Glomerular visceral epithelial cell (primary cell): ENCODE measurements around the gene PRDM16.
"Not testable (repeated sequence)": the region's sequence is repeated elsewhere in the genome, so short reads cannot be mapped to it uniquely, and the experiment has no call there.

Experiments
- DNase-seq: peaks from one replicate; pipeline ENCODE4 v3.0.0-alpha.2; 2016; ENCODE audit errors: extremely low spot score

PRDM16 gene

DNA sequence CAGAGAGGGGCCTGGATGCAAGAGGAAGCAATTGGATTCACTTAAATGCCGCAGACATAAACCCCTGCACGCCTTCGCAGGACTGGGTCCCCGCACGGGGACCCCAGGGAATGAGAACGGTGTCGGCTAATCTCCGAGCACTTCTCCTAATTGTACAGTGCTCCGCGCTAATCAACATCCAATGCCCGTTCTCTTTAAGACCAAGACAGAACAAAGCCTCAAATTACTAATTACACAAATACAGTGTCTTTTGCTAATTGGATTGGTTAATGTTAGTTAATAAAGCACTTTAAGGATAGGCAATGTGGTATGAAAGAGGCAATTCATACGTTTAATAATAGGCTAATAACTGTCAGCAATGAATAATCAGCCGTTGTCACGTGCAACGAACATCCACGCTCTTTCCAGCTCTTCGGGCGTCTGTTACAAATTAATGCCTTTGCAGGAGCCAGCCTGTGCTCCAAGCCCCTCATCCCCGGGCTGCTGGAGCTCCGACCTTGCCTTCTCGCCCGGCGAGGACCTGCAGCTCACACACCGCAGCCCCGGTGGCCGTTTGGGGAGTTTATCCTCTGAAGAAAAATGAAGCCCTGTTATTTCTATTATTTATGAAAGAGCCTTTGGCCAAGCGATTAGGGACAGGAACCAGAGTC, 157.8 kb downstream of the PRDM16 start:
- DNase-seq, result no peak

DNA sequence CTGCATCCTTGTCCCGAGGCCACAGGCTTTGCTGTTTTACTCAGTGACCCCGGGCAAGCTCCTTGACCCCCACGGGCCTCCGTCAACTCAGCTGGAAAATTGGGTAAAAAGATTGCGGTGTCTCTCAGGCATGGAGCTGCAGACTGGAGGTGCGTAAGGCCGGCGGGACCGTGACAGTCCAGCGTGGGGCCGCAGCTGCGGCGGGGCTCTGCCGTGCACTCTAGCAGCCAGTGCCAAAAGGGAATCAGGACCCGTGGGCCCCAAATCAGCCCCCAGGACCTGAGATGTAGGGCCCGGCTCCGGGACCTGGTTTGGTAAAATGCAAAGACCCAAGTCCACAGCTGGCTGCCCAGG, 158.3 kb downstream of the PRDM16 start:
- DNase-seq, result no peak

DNA sequence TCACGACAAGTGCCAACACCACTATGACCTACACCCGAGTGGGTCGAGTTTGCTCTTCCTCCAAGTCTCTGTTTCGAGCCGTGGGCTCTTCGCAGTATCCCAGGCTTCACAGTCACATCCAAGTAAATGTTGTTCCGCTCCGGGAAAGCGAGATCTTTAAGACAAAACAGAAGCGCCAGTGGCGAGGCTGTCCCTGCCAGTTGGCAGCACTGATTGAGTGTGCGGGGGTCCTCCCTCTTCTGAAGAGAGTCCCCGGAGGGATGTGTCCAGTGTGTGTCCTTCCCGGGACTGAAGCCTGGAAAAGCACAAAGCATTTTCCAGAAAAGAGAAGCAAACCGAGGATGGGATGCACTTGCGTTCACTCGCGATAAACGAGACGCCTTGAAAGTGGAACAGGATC, 158.9 kb downstream of the PRDM16 start:
- no peak for DNase-seq

DNA sequence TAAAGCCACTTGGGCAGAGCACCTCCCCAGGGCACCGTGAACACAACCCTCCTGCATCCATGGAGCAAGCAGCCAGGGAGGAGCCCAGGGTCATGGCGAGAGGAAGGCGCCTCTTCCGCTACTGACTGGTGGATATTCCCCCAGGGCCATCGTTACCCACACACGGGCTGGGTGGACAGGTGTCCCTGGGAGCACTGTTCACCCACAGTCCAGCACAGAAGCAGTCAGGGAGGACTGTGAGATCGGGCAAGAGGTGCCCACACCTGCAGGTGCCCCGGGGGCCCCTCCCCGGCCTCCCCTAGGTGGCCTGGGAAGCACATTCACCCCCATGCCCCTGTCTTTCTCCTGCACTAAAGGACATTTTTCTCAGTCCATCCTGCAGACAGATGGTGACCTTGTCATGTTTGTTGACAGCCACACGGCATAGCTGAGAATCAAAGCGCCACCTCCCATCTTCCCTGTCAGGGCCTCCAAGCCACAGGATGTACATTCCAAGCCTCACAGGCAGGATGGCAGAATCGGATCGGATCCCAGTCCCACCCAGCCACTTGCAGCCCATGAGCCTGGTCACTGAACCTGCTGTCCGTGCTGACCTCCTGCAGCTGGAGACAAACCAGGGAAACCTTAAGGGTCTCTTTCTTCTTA, 160.2 kb downstream of the PRDM16 start:
- no peak for DNase-seq

DNA sequence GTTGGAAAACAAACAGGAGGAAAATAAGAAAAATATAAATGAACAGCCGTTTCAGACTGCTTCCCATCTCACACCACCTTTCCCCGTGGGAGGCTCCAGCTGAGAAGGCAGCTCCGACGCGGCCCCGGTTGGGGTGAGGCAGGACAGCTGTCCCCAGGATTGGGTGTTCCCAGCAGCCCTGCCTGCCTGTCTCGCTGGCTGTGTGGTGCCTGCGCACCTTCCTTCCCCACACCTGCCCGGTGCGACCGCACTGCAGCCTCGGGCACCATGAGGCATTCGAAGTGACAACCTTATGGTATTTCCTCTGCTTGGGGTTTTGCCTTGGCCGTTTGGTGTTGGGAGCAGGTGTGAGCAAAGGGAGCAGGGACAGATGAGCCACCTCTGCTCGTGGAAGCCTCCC, 161.6 kb downstream of the PRDM16 start:
- DNase-seq, result no peak

DNA sequence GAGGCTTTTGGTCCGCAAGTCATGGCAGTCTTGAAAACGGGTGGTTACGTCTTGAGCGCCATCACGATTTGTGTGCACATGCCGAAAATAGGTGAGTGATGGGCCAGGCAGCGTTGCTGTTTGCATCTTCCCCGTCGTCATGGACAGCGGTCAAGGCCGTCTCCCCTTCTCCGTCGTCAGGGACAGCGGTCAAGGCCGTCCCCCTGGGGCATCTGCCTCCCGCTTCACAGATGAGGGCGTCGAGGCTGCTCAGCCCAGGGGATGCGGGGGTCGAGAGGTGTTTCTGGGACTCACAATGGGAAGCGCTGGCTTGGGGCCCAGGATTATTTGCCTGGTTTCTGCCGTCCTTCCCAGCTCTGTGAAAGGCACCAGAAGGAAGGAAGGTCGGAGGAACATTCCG, 162.2 kb downstream of the PRDM16 start:
- DNase-seq, result no peak

DNA sequence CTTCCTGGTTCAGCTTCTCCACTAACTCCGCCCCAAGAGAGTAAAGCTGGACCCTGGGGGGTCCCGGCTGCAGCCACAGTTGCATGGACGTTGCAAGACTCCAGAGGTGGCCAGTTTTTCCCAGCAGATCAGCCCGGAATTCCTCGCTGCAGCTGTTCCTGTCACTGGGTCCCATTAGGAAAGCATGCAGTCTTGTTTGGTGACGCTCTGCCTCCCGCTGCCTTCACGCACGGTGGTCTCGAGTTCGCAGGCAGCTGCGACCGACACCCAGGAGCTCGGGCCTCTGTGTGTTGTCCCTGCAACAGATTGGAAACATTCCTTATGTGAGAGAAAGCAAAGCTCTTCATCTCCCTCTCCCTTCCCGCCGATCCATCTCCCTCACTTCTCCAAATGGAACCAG, 162.8 kb downstream of the PRDM16 start:
- DNase-seq, result no peak

DNA sequence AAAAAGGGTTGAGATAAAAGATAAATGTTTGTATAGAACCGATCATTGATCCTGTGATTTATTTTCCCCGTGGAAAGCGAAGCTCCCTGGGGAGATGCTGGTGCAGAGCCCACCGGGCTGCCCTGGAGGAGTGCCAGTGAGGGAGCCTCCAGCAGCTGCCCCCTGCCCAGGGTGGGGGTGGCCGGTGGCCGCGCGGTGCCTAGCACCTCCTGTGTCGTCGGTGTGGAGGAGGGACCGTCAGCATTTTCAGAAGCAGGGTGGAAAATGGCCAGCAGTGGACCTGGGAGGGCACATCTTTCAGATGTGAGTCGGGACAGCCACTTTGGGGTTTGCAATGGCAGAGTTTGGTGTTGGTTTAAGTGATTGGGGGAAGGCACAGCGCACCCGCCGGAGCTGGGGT, 164.0 kb downstream of the PRDM16 start:
- DNase-seq, result no peak

DNA sequence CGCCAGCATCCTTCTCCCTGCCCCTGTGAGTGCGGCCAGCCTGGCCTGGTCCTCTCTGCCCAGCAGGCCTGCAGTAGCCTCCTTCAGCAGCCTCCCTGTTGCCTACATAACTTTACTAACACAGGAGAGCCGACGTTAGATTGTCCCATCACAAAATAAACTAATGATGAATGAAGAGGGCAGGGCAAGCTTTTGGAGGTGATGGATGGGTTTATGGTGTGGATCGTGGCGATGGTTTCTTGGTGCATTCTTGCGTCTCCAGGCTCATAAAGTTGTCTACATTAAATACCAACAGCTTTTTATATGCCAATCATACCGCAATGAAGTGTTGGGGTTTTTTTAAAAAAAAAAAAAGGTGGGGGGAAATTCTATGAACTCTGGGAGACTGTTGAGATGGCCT, 164.5 kb downstream of the PRDM16 start:
- no peak for DNase-seq

DNA sequence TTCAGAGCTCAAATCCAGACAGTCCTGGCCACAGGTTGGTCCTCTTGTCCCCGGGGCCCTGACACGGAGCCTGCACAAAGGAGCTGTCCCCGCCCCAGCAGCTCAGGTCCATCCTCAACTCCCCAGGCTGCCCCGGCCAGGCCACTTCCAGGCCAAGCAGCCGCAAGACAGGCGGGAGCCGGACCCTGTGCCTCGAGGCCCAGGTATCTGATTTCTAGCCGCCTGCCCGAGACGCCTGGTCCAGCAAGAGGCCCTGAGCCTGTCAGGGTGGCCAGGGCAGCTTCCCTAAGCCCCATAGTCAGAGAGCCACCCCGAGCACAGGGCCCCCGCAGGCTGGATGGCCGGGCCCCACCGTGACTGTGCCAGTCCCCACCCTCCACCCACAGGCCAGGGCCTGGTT, 165.3 kb downstream of the PRDM16 start:
- no peak for DNase-seq

DNA sequence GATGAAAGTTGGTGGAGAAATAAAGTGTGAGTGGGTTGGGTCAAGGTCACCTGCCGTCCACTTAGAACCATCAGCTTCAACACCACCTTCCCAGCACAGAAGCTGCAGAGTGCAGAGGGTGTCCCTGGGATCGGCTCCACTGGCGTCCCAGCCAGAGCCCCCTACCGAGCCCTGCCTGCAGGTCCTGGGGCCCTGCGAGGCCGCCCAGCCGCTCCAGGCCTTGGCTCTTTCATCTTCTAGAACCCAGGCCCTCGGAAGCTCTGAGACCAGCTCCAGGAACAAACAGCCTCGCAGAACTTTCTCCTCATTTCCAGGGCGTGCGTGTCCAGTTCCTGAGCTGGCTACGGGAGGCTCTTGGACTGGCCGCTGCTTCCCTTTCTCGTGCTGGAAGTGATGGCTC, 166.0 kb downstream of the PRDM16 start:
- no peak for DNase-seq

DNA sequence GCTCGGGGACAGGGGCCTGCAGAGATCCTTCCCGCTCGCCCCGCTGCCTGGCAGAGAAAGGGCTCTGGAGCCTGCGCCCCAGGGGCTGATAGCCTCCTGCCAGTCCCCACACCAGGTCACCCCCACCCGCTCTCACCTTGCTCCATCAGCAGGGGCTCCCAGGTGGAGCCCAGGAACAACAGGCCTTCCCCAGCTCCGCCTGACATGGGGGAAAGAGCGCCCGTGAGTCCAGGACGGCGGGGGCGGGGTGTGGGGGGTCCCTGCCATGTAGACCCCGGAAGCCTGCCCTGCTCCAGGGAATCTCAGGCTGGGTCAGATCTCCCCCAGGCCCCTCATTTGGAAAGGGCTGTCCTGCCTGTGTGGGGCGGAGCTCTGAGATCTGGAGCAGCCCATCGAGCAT, 166.5 kb downstream of the PRDM16 start:
- no peak for DNase-seq

DNA sequence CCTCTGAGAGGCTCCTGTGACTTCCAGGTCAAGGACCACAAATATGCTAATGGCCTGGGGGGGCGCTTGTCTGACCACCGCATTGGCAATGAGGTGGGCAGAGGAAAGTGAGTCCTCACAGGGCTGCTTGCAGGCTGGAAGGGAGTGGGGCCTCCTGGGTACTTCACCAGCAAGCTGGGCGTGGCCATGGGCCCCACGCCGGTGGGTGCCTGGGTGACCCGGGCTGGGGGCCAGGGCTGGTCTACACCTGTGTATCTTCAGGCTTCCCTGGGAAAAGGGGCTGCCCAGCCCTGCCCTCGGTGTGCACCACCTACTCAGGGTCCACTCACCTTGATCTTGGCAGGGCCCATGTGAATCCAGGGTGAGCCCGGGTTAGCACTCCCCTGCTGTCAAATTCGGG, 167.4 kb downstream of the PRDM16 start:
- no peak for DNase-seq

DNA sequence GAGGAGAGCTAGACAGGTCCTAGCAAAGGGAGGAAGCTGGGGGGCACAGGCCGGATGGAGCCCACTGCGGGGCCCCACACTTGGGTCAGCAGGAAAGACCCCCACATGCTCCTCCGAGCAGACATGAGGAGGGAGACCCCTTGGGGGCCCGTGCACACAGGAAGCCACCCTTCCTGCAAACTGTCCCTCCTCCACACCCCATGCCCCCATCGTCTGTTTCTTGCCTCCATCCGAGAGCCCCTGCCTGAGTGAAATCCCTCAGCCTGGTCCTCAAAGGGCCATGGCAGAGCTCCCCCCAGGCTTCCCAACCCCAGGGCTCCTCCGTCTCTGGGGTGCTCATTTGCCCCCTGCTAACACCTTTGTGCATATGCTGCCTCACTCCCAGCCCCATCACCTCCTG, 168.0 kb downstream of the PRDM16 start:
- no peak for DNase-seq

DNA sequence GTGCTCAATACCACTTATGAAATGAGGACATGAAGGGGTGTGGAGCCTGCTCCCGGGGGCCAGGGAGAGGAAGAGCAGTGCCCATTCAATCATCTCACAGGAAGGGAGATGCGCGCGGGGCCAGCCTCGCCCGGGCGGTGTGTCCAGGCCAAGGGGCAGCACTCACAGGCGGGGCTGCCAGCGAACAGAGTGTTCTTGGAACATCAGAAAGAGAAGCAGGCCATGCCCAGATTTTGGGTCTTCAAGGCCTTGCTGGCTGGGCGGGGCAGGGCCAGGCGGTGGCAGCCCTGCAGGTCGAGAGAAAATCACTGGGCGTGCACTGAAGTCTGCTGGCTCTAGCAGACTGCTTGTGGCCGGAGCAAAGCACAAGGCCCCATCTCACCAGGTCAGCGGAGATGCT, 168.6 kb downstream of the PRDM16 start:
- DNase-seq, result no peak

DNA sequence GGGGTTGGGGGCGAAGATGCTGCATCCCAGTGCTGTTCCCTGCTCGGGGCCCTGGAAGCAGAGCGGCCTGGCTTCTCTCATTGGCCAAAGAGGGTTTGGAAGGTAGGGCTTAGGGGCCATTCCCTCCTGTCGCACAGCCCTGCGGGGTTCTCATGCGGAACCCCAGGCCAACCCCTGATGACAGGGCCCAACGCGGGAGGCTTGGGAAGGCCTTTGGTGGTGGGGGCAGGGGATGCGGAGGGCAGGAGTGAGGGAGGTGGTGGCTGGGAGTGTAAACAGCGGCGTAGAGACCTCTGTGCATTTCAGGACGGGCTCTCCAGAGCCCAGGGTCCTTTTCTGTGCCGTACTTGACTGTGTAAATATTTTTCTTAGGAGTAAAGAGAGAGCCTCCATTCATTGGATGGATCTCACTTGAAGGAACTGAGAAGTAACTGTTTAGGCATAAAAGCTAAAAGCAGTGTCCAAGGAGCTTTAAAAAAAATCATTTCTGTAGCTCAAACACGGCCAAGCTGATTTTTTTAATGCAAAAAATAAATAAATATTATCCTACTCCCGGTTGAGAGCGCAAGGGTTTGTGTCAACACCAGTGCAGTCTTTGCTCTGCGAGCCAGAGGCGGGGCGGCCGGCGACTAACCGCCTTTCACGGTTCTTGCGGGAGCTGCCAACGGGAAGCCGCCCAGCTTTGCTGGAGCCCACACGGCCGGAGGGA, 169.1 kb downstream of the PRDM16 start:
- no peak for DNase-seq

DNA sequence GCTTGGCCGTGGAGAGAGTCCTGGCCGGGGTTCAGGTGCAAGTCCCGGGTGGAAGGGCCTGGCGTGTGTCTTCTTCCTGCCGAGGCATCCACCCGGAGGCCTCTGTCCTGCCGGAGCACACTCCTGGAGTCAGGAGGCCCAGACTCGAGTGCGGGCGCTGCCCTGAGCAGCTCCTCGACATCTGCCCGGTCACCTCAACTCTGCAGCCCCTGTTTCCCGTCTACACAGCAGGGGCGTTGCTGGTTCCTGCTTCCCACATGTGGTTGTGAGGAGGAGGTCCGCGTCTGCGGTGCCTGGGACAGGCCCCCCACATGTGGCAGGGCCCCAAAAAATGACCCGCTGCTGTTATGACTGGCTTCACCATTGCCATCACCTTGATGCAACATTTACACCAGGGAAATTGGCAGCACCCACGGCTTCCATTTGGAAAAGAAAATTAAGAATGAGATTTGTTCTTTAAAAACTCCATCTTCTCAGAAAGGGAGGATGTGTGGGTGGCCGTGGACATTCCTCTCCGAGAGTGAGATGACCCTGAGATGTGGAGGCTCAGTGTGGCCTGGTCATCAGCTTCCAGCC, 169.8 kb downstream of the PRDM16 start:
- DNase-seq, result no peak

DNA sequence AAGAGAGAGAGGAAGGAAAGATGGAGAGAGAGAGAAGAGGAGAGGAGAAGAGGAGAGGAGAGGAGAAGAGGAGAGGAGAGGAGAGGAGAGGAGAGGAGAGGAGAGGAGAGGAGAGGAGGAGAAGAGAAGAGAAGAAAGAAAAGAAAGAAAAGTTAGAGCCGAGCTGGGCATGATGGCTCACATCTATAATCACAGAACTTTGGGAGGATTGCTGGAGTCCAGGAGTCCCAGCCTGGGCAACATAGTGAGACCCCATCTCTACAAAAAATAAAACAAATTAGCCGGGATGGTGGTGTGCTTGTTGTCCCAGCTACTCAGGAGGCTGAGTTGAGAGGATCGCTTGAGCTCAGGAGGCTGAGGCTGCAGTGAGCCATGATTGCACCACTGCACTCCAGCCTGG, 171.0 kb downstream of the PRDM16 start:
- DNase-seq, result not testable (repeated sequence)

DNA sequence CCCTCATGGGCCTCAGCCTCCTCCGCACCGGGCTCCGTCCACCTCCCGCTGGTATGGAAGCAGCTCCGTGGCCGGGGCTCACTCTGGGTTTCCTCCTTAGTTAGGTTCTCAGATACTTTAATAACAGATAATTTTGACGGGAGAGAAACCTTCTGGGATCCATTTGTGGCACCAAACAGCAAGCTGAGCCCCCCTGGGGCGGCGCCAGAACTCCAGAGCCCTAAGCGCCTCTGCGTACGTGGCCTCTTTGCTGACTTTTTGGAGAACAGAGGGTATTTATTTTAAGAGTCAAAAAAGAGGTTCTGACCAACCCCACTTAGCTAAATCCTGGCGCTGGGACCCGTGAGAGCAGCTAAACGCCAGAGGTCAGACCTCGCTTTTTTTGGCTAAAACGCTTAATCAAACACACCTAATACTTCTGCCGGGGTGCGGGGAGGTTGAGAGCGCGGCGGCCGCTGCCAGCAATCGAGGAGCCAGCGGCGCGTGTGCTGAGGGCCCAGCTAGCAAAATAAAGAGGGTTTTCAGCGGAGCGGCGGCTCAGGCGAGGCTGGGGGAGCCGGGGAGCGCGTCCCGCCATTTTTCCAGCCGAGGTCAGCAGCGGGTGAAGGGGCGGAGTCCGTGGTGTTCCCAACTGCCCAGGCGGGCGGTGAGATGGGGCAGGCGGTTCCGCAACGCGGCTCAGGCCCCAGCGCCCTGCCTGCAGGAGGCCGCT, 171.7 kb downstream of the PRDM16 start:
- DNase-seq, result no peak

DNA sequence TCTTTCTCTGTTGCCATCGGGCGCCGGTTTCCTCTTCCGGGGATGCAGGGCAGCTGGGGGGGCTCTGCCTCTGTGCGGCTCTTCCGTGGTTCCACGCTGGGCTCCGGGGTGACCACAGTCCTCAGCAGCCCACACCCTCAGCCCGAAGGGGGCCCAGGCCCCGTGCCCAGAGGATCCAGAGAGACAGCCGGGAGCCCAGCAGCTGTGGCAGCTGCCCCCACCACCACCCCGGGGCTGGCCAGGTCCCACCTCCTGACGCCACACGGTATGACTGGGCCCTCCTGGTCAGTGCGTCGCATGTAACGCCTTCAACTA, 172.2 kb downstream of the PRDM16 start:
- DNase-seq, result no peak

DNA sequence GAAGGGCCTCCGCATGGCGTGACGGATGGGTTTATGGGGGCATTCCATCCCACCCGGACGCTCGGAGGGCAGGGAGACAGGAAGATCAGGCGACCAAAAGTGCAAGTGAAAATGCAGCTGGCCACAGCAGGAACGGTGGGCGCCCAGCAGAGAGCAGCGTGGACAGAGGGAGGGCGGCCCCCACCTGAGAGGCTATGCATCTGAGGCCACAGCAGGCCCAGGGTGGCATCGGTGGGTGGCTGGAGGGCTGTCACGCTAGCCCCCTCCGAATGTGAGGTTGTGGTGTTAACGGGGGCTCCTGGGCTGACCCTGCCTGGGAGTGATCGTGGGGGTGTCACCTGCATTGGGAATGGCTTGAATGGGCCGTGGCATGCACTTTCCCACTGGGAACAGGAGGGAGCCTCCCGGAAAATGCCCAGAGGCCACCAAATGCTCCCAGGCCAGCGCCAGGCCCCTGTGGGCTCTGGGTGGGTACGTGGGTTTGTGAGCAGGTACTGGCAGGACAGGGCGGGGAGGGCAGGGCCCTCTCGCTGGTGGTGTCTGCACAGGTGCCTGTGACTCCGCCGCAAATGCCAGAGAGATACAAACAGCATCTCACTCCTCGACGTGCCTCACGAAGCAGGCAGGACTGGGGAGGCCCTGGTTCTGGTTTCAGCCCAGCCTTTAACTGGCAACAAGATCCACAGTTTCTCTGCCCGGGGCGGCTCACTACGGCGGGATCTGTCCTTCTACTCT, 172.8 kb downstream of the PRDM16 start:
- DNase-seq, result no peak
